GM19099 (cell line): ENCODE data around the gene TRAM2.

ENCODE experiments used
- POLR2A ChIP-seq: IDR thresholded peaks from 3 replicates; pipeline ENCODE4 v1.6.1; 2011; ENCODE audit warnings: low read depth; ENCODE audit not compliant: insufficient read length; ENCODE audit errors: extremely low read depth

Gene TRAM2

GRCh38 chr6:52522655-52523054, 54.2 kb downstream of the TRAM2 start:
- no peak for TF ChIP-seq POLR2A

- TF ChIP-seq POLR2A = no peak
These were observed 54.7 kb downstream of the TRAM2 start for GRCh38 chr6:52522151-52522626.

GRCh38 chr6:52519618-52520017, 57.2 kb downstream of the TRAM2 start:
- TF ChIP-seq POLR2A = no peak

GRCh38 chr6:52518279-52518945, 58.4 kb downstream of the TRAM2 start:
- TF ChIP-seq POLR2A = no peak

- no peak for TF ChIP-seq POLR2A
These were observed 59.2 kb downstream of the TRAM2 start for GRCh38 chr6:52517502-52518278.

GRCh38 chr6:52516943-52517342, 59.9 kb downstream of the TRAM2 start:
- TF ChIP-seq POLR2A = no peak

GRCh38 chr6:52516269-52516668, 60.6 kb downstream of the TRAM2 start:
- no peak for TF ChIP-seq POLR2A

- TF ChIP-seq POLR2A = no peak
These were observed 61.5 kb downstream of the TRAM2 start for GRCh38 chr6:52515219-52515960.

GRCh38 chr6:52514514-52514913, 62.3 kb downstream of the TRAM2 start:
- TF ChIP-seq POLR2A = no peak

GRCh38 chr6:52513896-52514295, 63.0 kb downstream of the TRAM2 start:
- TF ChIP-seq POLR2A = no peak

- no peak for TF ChIP-seq POLR2A
These were observed 63.4 kb downstream of the TRAM2 start for GRCh38 chr6:52513464-52513863.

- TF ChIP-seq POLR2A = no peak
These were observed 64.7 kb downstream of the TRAM2 start for GRCh38 chr6:52512199-52512598.

GRCh38 chr6:52511572-52512151, 65.2 kb downstream of the TRAM2 start:
- TF ChIP-seq POLR2A = no peak

- no peak for TF ChIP-seq POLR2A
These were observed 65.7 kb downstream of the TRAM2 start for GRCh38 chr6:52511163-52511562.

GRCh38 chr6:52510213-52510562, 66.7 kb downstream of the TRAM2 start:
- no peak for TF ChIP-seq POLR2A
